G401 (cell line): ENCODE measurements around the gene LRIG3. TPM values are rescaled to one million over a fixed set of nuclear protein-coding genes. Genes with fewer than 3 reads are reported as not detected.
A peak's percentile ranks its signal among the peaks of the same experiment; 100 is the strongest.
"Not testable (repeated sequence)": the region's sequence is repeated elsewhere in the genome, so short reads cannot be mapped to it uniquely, and the experiment has no call there.

Source experiments
- DNase-seq: peaks from one replicate; pipeline ENCODE4 v3.0.0-alpha.2; 2015; ENCODE audit warnings: low spot score
- in situ Hi-C: cut with HindIII; loops from 2 replicates; pipeline ENCODE4 v1.10.0; 2016; ENCODE audit warnings: low sequenced_read_pairs, mixed read lengths
- total RNA-seq: library from RNA; depleted of rRNA; stranded (reverse); fragments of >200 nt; shearing (Covaris generic); gene quantifications from 2 replicates; pipeline ENCODE4 v1.2.3, GENCODE V29; 2014

LRIG3 gene
- total RNA-seq, 1 experiment from 2014 or later, result 0.58 TPM

DNA sequence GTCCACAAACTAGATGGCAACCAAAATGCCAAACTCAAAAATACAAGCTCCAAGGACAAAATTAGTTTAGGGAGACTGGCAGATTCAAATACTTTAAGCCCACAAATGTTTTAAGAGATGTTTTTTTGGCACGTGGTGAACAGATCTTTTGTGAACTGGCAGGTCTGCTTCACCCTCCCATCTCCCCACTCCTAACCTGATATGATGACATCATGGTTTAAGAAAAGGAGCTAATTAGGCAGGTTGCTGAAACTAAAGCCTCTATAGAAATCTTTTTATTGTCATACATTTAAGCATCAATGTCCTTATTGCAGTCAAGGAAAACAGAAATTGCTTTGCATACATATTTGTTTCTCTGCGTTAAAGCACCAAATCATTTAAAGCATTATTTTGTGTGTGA, 5.8 kb downstream of the LRIG3 start:
- DNase-seq, result no peak
- in situ Hi-C loops, result no loop called here

DNA sequence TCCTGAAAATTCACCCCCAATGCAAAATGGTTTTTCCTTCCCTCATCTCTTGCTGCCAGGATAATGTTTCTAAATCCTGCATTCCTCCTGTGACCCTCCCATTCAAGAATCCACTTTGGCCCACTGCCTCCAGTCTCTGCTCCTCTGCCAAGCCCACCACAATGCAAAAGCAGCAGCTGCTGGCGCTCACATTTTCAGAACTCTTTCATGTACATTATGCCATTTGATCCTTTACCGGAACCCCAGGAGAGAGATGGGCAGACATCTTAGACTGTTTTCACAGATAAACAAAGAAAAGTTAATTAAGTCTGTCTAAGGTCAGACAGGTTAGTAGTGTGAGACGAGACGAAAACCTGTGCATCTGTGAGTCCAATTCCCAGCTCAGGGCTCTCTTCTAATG, 12.9 kb downstream of the LRIG3 start:
- in situ Hi-C loops, result no loop called here
- no peak for DNase-seq

DNA sequence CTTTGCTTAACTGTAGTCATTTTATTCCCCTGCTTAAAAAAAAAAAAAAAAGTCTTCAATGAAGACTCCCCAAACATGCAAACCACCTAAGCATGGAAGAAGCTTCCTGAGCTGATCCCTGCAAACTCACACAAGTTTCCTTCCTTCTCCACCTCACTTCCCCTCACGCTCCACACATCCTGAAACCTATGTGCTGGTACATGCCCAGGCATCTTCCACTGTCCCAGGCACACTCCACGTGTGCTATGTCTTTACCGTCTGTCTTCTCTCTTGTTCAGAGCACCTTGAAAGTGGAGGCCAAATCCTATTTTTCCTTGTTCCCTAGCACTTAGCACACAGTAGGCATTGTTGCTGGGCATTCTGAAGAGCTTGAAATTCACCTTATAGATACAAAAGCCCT, 13.4 kb downstream of the LRIG3 start:
- DNase-seq, result no peak
- in situ Hi-C loops, result no loop called here

DNA sequence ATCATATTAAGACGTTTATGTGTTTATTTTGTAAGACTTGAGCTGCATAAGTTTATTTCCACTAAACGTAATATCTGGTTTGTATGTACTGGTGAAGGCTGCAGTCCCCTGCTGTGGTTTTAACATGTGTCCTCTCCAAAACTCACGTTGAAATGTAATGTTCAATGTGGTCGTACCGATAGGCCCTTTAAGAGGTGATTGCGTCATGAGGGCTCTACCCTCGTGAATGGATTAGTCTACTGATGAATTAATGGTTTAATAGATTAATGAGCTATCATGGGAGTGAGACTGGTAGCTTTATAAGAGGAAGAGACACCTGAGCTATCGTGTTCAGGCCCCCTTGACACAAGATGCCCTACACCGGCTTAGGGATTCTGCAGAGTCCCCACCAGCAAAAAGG, 14.9 kb downstream of the LRIG3 start:
- DNase-seq, result no peak
- in situ Hi-C loops, result no loop called here

DNA sequence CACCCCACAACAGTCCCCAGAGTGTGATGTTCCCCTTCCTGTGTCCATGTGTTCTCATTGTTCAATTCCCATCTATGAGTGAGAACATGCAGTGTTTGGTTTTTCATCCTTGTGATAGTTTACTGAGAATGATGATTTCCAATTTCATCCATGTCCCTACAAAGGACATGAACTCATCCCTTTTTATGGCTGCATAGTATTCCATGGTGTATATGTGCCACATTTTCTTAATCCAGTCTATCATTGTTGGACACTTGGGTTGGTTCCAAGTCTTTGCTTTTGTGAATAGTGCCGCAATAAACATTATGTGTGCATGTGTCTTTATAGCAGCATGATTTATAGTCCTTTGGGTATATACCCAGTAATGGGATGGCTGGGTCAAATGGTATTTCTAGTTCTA, 17.6 kb downstream of the LRIG3 start:
- in situ Hi-C loops, DNase-seq: not testable (repeated sequence)

DNA sequence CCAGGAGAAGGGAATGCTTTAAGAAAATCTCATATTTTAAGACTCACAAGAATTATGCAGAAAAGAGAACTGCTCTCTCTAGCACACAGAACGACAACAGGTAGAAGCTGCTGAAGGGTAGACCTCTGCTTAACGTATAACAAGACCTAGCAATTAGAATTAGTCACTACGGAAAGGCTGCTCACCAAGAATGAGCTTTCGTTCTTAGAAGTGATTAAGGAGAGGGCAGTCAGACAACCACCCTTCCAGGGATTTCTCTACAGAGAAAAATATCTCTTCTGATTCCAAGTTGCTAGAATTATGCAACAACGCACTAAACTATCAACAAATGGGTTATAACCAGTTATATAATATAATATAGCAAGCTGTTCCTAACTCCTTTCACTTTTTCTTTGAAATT, 18.6 kb downstream of the LRIG3 start:
- DNase-seq, result no peak
- in situ Hi-C loops, result no loop called here

DNA sequence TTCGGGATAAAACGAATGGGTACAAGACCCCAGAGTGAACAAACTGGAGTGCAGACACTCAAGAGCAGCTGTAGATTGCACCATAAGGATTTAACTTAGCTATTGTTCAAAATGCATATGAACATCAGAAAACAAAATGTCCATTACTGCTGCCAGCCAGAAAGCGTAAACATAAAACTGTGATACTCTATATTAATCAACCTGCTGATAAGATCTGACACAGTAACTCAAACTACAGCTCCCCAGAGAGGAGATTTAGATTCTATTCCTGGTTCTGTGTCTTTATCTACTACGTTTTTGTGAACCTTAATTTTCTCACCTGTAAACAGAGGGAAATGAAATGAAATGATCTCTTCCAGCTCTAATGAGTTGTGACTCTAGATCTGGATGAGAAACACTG, 22.3 kb downstream of the LRIG3 start:
- in situ Hi-C loops, result no loop called here

DNA sequence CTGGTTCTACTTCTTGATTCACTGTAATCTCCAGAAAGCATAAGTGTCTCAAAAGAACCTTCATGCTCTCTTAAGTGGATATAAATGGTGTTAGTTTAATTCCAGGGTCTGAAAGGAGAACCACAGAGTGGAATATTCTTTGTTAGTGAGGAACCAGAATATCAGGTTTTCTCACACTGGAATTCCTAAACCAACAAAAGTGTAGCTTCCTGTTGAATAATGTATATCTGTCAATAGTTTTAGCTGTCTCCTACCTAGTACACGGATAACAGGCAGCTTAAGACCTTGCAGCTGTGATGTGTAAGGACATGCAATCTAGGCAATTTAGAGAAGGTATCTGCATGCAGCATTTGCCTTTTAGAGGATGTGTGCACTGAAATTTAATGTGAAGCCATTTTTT, 24.0 kb downstream of the LRIG3 start:
- in situ Hi-C loops, result no loop called here
- no peak for DNase-seq

More for the DNA sequence above, 22.3 kb downstream of the LRIG3 start:
- no peak for DNase-seq

DNA sequence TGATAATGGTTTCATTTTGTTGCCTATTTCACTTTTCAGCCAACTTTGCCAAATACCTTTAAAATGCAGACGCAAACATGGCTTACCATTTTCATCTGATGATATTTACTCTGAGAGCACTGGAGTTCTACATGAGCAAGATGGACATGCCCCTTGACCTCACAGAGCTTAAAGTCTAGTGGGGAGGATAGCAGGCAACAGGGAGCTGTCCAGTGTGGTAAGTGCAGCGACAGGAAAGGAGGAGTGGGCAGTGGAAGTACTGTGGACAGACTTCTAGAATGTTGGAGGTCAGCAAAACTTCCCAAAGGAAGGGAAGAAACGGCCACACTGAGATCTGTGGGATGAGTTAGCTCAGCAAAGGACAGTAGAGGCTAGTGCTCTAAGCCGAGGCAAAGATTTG, 25.3 kb downstream of the LRIG3 start:
- in situ Hi-C loops, result no loop called here
- DNase-seq, result no peak

DNA sequence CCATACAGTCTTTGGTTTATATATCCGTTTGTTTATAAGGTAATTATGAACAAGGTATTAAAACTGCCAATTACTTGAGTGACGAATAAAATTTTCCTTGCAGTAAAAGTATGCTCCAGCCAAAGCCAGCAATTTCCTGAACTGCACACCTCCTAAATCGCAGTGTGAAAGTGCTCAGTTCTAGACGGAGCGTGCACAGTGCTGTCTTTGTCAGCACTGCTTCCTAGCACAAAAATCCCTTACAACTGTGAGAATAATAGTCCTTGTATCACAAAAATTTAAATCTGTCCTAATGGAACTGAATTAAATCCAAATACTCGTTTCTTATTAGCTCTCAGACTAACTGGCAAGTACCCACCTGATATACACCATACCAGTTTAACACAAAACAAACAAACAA, 26.3 kb downstream of the LRIG3 start:
- in situ Hi-C loops, result no loop called here
- DNase-seq, result no peak

DNA sequence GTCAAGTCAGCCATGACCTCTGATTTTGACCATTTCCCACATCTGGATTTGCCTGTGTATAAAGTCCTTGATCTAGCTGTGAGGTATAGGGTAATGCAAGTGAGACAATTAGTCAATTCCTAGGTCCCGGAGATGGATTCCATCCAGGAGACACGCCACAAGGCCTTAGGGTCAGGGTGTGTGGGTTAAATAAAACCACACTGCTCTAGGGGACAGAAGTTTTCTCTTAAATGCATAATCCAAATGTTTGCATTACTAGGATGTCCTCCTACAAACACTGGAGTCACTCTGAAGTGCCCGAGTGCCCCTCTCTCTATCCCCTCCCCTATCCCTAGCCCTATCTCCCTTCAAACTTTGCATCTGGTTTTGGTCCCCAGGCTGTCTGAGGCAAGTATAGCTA, 26.8 kb downstream of the LRIG3 start:
- in situ Hi-C loops, result no loop called here
- no peak for DNase-seq

DNA sequence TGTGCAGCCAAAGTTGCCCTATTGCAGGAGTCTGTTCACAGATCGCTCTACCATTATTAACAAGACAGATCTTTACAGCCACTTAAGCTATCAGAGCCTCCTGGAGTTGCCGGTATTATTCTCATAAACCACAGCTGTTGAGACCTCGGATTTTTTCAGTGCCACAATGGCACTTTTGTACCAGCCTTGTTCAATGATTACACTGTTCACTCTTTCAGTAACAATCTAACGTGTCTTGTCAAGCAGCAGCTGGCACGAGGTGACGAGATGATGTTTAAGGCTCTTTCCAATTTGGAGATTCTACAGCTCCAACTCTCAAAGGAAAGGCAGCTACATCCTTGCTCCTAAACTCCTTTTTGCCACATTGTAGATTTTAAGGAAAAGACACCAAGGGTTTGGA, 30.7 kb downstream of the LRIG3 start:
- DNase-seq, result no peak

DNA sequence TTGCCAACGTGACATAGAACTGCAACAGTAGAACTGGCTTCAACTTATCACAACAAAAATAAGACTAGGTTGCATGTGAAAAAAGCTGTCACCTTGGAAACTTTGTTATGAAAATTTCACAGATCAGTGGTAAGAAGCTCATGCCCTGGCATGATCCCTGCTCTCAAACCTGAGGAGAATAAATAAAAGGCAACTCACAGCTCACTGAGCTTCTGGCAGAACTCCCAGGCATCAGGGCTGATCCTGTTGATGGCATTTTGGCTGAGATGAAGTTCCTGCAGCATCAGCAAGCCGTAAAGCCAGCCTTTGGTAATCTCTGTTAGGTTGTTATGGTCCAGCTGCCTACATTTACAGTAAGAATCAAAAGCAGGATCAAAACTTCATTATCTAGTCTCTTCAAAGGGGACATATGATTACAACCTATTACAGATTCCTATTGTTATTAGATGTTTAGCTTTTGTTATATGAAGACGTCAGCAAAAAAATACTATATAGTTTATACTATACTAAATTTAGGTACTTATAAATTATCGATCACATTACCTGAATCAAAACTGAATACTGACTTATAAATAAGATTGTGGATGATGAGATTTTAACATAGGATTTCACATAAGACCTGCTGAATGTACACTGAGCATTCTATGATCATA, 32.0 kb downstream of the LRIG3 start:
- DNase-seq, result peak; percentile 69
- in situ Hi-C loops, result no loop called here

More for the DNA sequence above, 30.7 kb downstream of the LRIG3 start:
- in situ Hi-C loops, result no loop called here

DNA sequence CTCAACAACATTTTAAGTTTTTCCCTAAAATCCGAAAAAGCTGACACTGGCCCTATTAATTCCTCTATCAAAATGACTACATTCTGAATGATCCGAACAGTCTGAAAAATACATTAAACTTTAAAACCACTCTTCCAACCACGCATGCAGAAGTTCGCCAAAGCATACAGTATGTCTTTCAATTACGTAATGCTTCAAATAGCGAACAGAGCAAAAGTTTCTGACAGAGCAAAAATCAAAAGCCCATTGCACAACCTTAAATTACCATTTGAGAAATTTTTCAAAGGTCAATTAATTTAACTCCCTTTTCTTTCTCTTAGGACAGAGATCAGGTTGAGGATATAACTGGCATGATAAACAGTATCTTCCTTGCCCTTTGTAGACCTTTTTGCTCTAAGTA, 33.2 kb downstream of the LRIG3 start:
- in situ Hi-C loops, result no loop called here

DNA sequence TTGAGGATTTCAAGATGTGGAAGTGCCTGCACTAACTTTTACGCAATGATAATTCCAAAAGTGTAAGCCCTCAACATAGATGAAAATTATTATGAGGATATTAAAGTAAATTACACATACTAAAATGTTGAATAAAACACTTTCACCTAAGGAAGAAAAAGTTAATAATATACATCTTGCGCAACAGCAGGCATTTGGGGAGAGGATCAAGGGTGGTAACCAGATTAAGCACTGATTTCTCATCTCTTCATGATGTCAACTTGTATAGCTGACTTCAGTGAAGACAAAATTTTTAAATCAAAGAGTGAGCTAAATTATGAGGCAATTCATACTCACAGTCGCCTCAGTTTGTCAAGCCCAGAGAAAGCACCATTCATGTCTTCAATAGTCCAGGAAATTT, 33.8 kb downstream of the LRIG3 start:
- DNase-seq, result no peak
- in situ Hi-C loops, result no loop called here

More for the DNA sequence above, 33.2 kb downstream of the LRIG3 start:
- no peak for DNase-seq

DNA sequence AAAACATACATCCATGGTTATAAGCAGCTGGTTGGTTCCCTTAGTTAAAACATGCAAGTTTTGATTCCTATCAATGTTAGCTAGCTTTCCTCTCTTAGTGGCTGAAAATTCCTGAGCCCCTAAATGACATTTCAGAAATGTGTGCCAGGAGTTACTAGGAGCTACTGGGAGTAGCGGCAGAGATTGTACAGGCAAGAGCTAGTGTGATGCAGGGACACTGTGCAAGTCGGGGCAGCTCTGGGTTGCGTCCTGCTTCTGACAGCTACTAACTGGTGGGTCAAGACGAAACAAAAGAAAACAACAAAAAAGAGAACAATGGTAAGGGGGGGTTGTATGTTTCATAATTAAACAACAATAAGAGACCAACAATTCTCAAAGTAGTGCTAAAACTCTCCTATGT, 35.4 kb downstream of the LRIG3 start:
- DNase-seq, result no peak
- in situ Hi-C loops, result no loop called here

DNA sequence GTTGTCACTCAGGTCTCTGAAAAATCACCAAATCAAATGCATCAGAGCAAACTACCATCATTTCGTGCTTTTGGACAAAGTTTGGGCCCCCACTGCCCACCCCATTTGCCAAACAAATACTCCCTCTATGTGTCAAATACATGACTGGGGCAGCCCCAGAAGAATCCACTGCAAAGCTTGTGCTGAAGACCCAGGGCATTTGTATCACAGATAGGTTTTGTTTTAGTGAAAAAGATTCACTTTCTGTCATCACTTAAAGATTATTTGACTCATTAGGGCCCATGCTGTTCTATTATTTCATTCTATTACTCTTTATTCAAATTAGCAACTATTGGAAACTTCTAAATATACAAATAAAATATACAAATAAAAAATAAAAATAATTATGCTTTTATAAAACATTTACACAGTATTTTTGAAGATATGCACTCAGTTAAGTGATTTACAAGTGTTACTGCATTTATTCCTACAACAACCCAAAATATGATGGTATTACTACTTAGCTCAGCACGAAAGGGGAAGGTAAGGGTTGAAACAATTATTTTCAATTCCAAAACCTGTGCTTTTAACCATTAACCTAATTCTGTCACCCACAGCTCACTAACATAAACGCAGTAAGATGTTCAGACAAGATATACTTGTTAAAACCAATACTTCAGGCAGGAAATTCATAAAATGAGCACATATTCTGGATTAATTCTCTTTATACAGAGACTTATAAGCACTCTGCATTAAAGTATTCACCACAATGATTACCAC, 36.5 kb downstream of the LRIG3 start:
- DNase-seq, result no peak
- in situ Hi-C loops, result no loop called here

DNA sequence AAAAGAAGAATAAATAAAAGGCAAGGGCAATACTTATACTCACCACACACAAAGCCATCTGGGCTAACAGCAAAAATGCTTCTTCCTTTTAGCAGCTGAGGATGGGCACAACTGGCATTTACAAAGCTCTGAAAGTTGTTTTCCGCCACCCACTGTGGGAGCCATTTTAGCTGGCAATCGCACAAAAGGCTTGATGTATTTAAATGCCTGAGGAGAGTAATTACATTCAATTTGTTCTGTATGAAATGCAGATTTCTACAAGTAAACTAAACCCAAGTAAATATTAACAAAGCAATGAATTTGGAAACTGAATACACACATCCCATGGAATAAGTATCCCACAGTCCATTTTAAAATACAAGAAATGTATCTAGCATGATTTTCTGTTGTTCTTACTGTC, 37.5 kb downstream of the LRIG3 start:
- in situ Hi-C loops, result no loop called here
- DNase-seq, result no peak

DNA sequence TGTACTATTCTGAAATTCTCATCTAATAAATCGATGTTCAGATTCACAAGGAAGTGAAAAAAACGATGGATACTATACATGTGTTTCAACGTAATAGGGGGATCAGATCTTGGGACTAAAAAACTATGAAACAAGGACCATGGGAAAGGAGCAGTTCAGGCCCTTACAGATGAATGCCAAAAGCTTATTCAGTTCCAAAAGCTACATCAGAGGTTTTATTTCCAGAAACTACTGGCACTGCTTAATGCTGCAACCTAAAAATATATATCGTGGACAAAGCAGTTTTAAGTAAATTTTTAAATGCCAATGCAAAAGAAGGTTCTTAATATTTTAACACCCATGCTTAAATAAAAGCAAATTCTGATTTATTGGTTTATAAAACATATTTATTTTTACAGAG, 38.5 kb downstream of the LRIG3 start:
- in situ Hi-C loops, result no loop called here
- DNase-seq, result no peak

DNA sequence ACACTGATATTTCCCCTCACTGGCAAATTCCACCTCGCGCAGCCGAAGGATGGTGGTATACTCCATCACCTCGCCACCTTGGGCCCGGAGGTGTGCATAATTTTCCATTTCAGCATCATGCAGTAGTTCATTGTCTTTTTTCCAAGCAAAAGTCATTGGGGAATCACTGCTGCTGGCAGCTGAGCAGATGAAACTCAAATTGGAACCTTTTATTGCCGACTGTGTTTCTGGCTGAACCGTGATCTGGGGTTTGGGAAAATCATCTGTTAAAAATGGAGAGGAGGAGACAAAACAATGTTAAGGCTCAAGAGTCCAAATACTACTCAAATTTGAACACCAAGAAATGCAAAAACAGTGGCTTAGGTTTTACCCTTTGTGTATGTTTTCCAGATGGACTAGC, 39.7 kb downstream of the LRIG3 start:
- in situ Hi-C loops, result no loop called here
- DNase-seq, result no peak

DNA sequence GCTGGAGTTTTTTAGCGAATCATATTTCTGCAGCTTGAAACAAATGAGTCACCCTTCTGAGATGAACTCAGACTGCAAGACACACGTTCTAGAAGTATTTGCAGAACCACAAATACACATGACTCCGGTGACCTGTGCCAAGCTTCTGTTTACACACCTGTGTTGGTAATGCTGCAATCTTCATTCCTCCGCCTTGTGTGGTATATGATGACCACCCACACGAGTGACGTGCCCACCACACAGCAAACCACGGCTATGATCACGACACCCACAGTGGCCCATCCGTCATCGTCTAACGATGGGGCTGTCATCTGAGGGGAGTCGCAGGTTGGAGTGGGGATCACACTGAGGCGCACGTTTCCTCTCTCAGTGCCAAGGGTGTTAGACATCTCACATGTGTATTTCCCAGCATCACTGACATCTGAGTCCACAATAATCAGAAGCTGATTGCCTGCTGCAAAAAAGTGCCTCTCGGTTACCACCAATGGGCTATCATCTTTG, 43.0 kb downstream of the LRIG3 start:
- in situ Hi-C loops, result no loop called here
- DNase-seq, result no peak
